HepG2 (cell line): ENCODE results near the gene IRF5. TPM values are rescaled to one million over a fixed set of nuclear protein-coding genes. Genes with fewer than 3 reads are reported as not detected.

Source experiments
- ATAC-seq: fragments of 200-7000 bp; cut with Tn5 transposase; 3 replicates; pipeline ENCODE4 v1.9.1; 2020; ENCODE audit warnings: mild to moderate bottlenecking, moderate library complexity
- BruUV-seq: library from RNA; stranded (reverse); fragments of 400-500 nt; replicated peaks from 2 replicates; lab custom pipeline; 2021; lab: Mats Ljungman, UMichigan
- CTCF ChIA-PET: fragments of 300-600 bp; formaldehyde crosslinking; extraction: SDS; loops from one replicate; lab custom pipeline; 2021; ENCODE audit warnings: low total read pairs, inconsistent platforms, low intra/inter-chr PET ratio; lab: Yijun Ruan, JAX
- POLR2A ChIA-PET: fragments of 350-600 bp; sonication (Branson Sonifier 250); formaldehyde crosslinking; loops from one replicate; lab custom pipeline; 2020; ENCODE audit warnings: antibody characterized with exemption, inconsistent platforms; lab: Yijun Ruan, JAX
- DNase-seq: peaks from one replicate; pipeline ENCODE4 v3.0.0-alpha.2; 2015; ENCODE audit warnings: low spot score
- FAIRE-seq: peaks from 3 replicates; lab custom pipeline; 2011; peaks lifted over from hg19 to GRCh38; lab: Jason Lieb, UNC
- H2AFZ ChIP-seq: one replicate; pipeline ENCODE4 v1.6.1; 2011; ENCODE audit warnings: low read length, inconsistent platforms
- H3K27ac ChIP-seq: fragments of 300-600 bp; 3 replicates; pipeline ENCODE4 v1.8.0; 2011; ENCODE audit warnings: mixed run types, mild to moderate bottlenecking, mixed read lengths, low read length, inconsistent platforms; ENCODE audit not compliant: insufficient read depth; ENCODE audit errors: extremely low read length
- H3K27me3 ChIP-seq, 2 experiments: fragments of 200-600 bp in 1 of 2; 2 replicates in 1 of 2; 3 replicates in 1 of 2; pipeline versions ENCODE4 v1.6.0 to v1.8.0; 2011; ENCODE audit warnings: low read length in 2 of 2, mild to moderate bottlenecking in 2 of 2, moderate library complexity in 2 of 2, inconsistent platforms in 1 of 2; ENCODE audit not compliant: insufficient read depth in 2 of 2, control insufficient read depth in 1 of 2
- H3K36me3 ChIP-seq, 2 experiments: fragments of 200-600 bp in 1 of 2; replicated peaks in 1 of 2; 2 replicates in 1 of 2; 3 replicates in 1 of 2; pipeline versions ENCODE4 v1.5.1 to v1.8.0; 2011; ENCODE audit warnings: low read length in 2 of 2, inconsistent platforms in 1 of 2; ENCODE audit not compliant: insufficient read depth in 2 of 2, control insufficient read depth in 1 of 2
- H3K4me1 ChIP-seq: 2 replicates; pipeline ENCODE4 v1.5.1; 2012; ENCODE audit warnings: low read length, inconsistent platforms; ENCODE audit not compliant: insufficient read depth
- H3K4me2 ChIP-seq: 2 replicates; pipeline ENCODE4 v1.6.0; 2011; ENCODE audit warnings: low read depth, low read length, inconsistent platforms
- H3K4me3 ChIP-seq, 3 experiments: fragments of 200-600 bp in 1 of 3; sonication (generic), shearing (Covaris generic) in 1 of 3; replicated peaks in 1 of 3; 2 replicates each; pipeline ENCODE4 v1.5.1; 2011 to 2016; ENCODE audit warnings: low read length in 3 of 3, inconsistent platforms in 2 of 3, low read depth in 2 of 3, mild to moderate bottlenecking in 2 of 3, control low read depth in 1 of 3, mixed read lengths in 1 of 3; ENCODE audit not compliant: insufficient read depth in 1 of 3
- H3K79me2 ChIP-seq: one replicate; pipeline ENCODE4 v1.6.1; 2011; ENCODE audit warnings: low read length, inconsistent platforms; ENCODE audit not compliant: insufficient read depth
- H3K9ac ChIP-seq: 2 replicates; pipeline ENCODE4 v1.6.0; 2011; ENCODE audit warnings: mild to moderate bottlenecking, low read depth, low read length, inconsistent platforms; ENCODE audit not compliant: insufficient read depth
- H3K9me3 ChIP-seq: 2 replicates; pipeline ENCODE4 v1.5.1; 2012; ENCODE audit warnings: mild to moderate bottlenecking, low read length
- H4K20me1 ChIP-seq: 2 replicates; pipeline ENCODE4 v1.6.0; 2011; ENCODE audit warnings: inconsistent platforms, mild to moderate bottlenecking, low read length, moderate library complexity; ENCODE audit not compliant: insufficient read depth
- ETV5 ChIP-seq: IDR thresholded peaks from 2 replicates; pipeline ENCODE4 v1.6.1; 2018; ENCODE audit warnings: missing biosample characterization, missing genetic modification reagents, inconsistent platforms, borderline replicate concordance
- FOXK2 ChIP-seq: fragments of 450-650 bp; IDR thresholded peaks from 2 replicates; pipeline ENCODE4 v1.6.1; 2016
- HMG20B ChIP-seq: conservative IDR thresholded peaks from 2 replicates; pipeline ENCODE4 v1.6.1; 2016; ENCODE audit warnings: missing genetic modification reagents, missing compliant biosample characterization
- HNRNPUL1 ChIP-seq: fragments of 200-400 bp; formaldehyde crosslinking; IDR thresholded peaks from 2 replicates; pipeline ENCODE4 v1.6.1; 2017; ENCODE audit warnings: low read depth, mild to moderate bottlenecking, low read length, moderate library complexity
- PBX2 ChIP-seq: IDR thresholded peaks from 2 replicates; pipeline ENCODE4 v1.6.1; 2016; ENCODE audit warnings: control low read depth
- REST ChIP-seq, 2 experiments: IDR thresholded peaks; 2 replicates each; pipeline ENCODE4 v1.6.1; 2011 to 2012; ENCODE audit warnings: low read length in 2 of 2, borderline replicate concordance in 1 of 2, low read depth in 1 of 2, mild to moderate bottlenecking in 1 of 2, moderate library complexity in 1 of 2
- TEF ChIP-seq: sonication (generic); formaldehyde crosslinking; IDR thresholded peaks from 2 replicates; pipeline ENCODE4 v1.5.0; 2020; ENCODE audit warnings: missing genetic modification reagents
- ZBTB44 ChIP-seq: sonication (generic); formaldehyde crosslinking; IDR thresholded peaks from 2 replicates; pipeline ENCODE4 v1.4.0; 2020; ENCODE audit warnings: missing genetic modification reagents
- ZNF207 ChIP-seq: fragments of 450-650 bp; IDR thresholded peaks from 2 replicates; pipeline ENCODE4 v1.6.1; 2016; ENCODE audit warnings: antibody characterized with exemption, borderline replicate concordance
- ZNF275 ChIP-seq: sonication (generic); formaldehyde crosslinking; IDR thresholded peaks from 2 replicates; pipeline ENCODE4 v1.8.0; 2022; ENCODE audit warnings: missing genetic modification reagents, mild to moderate bottlenecking, inconsistent platforms, borderline replicate concordance
- ZNF597 ChIP-seq: sonication (generic); formaldehyde crosslinking; IDR thresholded peaks from 2 replicates; pipeline ENCODE4 v1.5.0; 2020; ENCODE audit warnings: missing genetic modification reagents
- WGBS: methylation state at CpG from one replicate; pipeline ENCODE4 v1.1.6; 2017; ENCODE audit warnings: low lambda C conversion rate; 5-methylcytosine and 5-hydroxymethylcytosine counted together
- in situ Hi-C: cut with HindIII; loops from 2 replicates; pipeline ENCODE4 v1.10.0; 2017; ENCODE audit warnings: low pct_unique_long_range_greater_than_20kb; ENCODE audit not compliant: extremely low pct_ligation_motif_present
- intact Hi-C: fragments of 100-400 bp; cut with micrococcal nuclease; formaldehyde crosslinking; loops from one replicate; pipeline ENCODE4 v1.10.0; 2022; ENCODE audit not compliant: unreplicated experiment
- polyA plus RNA-seq, 8 experiments: library from polyadenylated mRNA; depleted of rRNA in 3 of 8; stranded (reverse) in 7 of 8; unstranded in 1 of 8; fragments of >200 nt; fragmentation: Illumina TruSeq in 4 of 8; extraction: Trizol in 4 of 8; gene quantifications; 2 replicates each; pipeline versions ENCODE4 v1.2.1 to v1.2.3, GENCODE V29; 2011 to 2016; ENCODE audit warnings: low read depth in 4 of 8, missing spikeins in 1 of 8, mixed read lengths in 1 of 8; ENCODE audit not compliant: insufficient read depth in 1 of 8
- total RNA-seq, 5 experiments: library from RNA; depleted of rRNA; stranded (reverse); fragments of >200 nt; fragmentation: Illumina TruSeq; extraction: Trizol; gene quantifications; 2 replicates each; pipeline ENCODE4 v1.2.3, GENCODE V29; 2016; ENCODE audit warnings: low read depth in 1 of 5

The IRF5 gene
- total and polyA plus RNA-seq, 2 of the 13 experiments (the other 11 are each of a cell fraction or from before 2014, with no cell fraction given), result 2.0 to 2.9 TPM

GRCh38 chr7:128923411-128923800, 14.3 kb upstream of the IRF5 start (continued):
- peak in 1 of 2 experiments; percentile 73 for TF ChIP-seq REST (IDR thresholded peaks at IDR 0.05; ENCODE audit: borderline replicate concordance in 1 of 2, low read depth in 1 of 2, low read length in 2 of 2)

GRCh38 chr7:128924707-128925588, 12.8 kb upstream of the IRF5 start:
- WGBS, result 18% methylated on average over 8 of the region's 8 CpGs
- no TSS peak for BruUV-seq
- Histone ChIP-seq H2AFZ (no peak overlapping the region), H3K79me2 (no peaks in the 10 kb centered on the region), H3K9me3 (no peaks in the 10 kb centered on the region), H3K27ac (no peak overlapping the region), H3K27me3 (peaks cover 2 to 37% of the 10 kb centered on the region in 2 experiments; a peak in 4 of 5 replicates), H4K20me1 (no peaks in the 10 kb centered on the region), H3K36me3 (no peaks in the 10 kb centered on the region), H3K4me3 (no peak overlapping the region), H3K4me1 (no peaks in the 10 kb centered on the region), H3K9ac (no peak overlapping the region), H3K4me2 (no peak overlapping the region)
- in situ Hi-C loops (no loop called here), intact Hi-C loops (no loop called here)
- ATAC-seq, result no peak
- DNase-seq, result no peak
- FAIRE-seq, result no peak
- ChIA-PET CTCF (no interaction called here), POLR2A (no interaction called here)
- TF ChIP-seq ZNF597 (CRISPR knock-in tag) (no peak), ZBTB44 (no peak), ZNF275 (CRISPR knock-in tag) (no peak), HMG20B (CRISPR knock-in tag) (no peak), PBX2 (CRISPR knock-in tag) (no peak), TEF (CRISPR knock-in tag) (no peak), FOXK2 (no peak), ZNF207 (no peak), HNRNPUL1 (no peak), ETV5 (CRISPR knock-in tag) (no peak)
